Naive thymus-derived CD8-positive, alpha-beta T cell (primary cell): Measurements from ENCODE around the gene DNAH2. TPM values are rescaled to one million over a fixed set of nuclear protein-coding genes. Genes with fewer than 3 reads are reported as not detected.
"Not testable (repeated sequence)": the region's sequence is repeated elsewhere in the genome, so short reads cannot be mapped to it uniquely, and the experiment has no call there.

Experiments used
- ATAC-seq, 2 donors: fragments of 150-1000 bp; cut with Tn5 transposase in 1 of 2; sonication (Bioruptor Pico), chemical (Tn5 transposase) in 1 of 2; 1 replicate in 1 of 2; 2 replicates in 1 of 2; pipeline ENCODE4 v1.10.0; 2021; ENCODE audit warnings: mild to moderate bottlenecking in 2 of 2, moderate library complexity in 2 of 2
- POLR2A ChIA-PET: fragments of 350-600 bp; sonication (Branson Sonifier 250); formaldehyde crosslinking; loops from one replicate; lab custom pipeline; 2021; ENCODE audit warnings: antibody characterized with exemption; lab: Charles Lee
- DNase-seq, 10 donors: peaks; one replicate each; pipeline versions ENCODE4 v3.0.0 to v3.0.0-alpha.2; 2020 to 2022
- H3K27ac Mint-ChIP-seq, 10 donors: one replicate each; pipeline ENCODE4 v1.8.0; 2020 to 2022; ENCODE audit warnings: mild to moderate bottlenecking in 10 of 10, mixed read lengths in 10 of 10, moderate library complexity in 4 of 10, inconsistent platforms in 1 of 10
- H3K27me3 Mint-ChIP-seq, 5 donors: one replicate each; pipeline ENCODE4 v1.8.0; 2021 to 2022; ENCODE audit warnings: mixed read lengths in 5 of 5
- H3K36me3 Mint-ChIP-seq, 3 donors: one replicate each; pipeline ENCODE4 v1.8.0; 2020 to 2022; ENCODE audit warnings: mixed read lengths in 3 of 3, mild to moderate bottlenecking in 2 of 3, inconsistent platforms in 1 of 3
- H3K4me1 Mint-ChIP-seq, 4 donors: one replicate each; pipeline ENCODE4 v1.8.0; 2021 to 2022; ENCODE audit warnings: mixed read lengths in 4 of 4
- H3K4me3 Mint-ChIP-seq, 10 donors: one replicate each; pipeline ENCODE4 v1.8.0; 2020 to 2022; ENCODE audit warnings: mild to moderate bottlenecking in 10 of 10, mixed read lengths in 10 of 10, moderate library complexity in 6 of 10, inconsistent platforms in 1 of 10
- H3K9me3 Mint-ChIP-seq, 9 donors: one replicate each; pipeline ENCODE4 v1.8.0; 2020 to 2022; ENCODE audit warnings: mixed read lengths in 9 of 9, mild to moderate bottlenecking in 3 of 9, inconsistent platforms in 1 of 9, moderate library complexity in 1 of 9
- polyA plus RNA-seq, 3 donors: library from polyadenylated mRNA; unstranded; fragments of 300-500 nt; fragmentation: Illumina TruSeq; gene quantifications; one replicate each; pipeline ENCODE4 v1.2.3, GENCODE V29; 2021
- total RNA-seq, 8 experiments: library from RNA in 2 of 8; stranded (reverse) in 2 of 8; gene quantifications; one replicate each; pipeline ENCODE4 v1.2.3 and lab custom pipeline; 2021 to 2026

Gene DNAH2
- total and polyA plus RNA-seq, 5 experiments from 2014 or later = not detected

DNA sequence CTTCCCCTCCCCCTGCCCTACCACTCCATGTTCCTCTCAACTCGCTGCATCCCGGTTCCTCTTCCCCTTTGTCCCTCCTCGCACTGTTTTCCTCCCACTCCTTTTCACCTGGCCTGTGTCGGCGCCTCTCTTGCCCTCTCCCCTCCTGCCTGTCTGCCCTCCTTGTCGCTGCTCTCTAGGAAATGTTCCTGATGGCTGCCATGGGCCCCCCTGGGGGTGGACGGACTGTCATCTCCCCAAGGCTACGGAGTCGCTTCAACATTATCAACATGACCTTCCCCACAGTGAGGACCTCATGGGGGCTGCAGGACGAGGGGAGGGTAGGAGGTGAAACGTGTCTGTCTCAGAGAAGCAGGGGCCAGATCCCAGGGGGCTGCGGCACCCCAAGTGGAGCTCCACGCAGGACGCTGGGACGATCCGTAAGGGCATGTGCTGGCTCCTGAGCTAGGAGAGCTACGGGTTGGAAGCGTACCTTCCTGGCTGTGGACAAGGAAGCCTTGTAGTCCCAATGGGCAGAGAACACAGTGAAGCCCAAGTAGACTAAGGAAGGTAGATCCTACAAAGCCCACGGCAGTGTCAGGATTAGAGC is 76.6 kb downstream of the DNAH2 start:
- POLR2A ChIA-PET = no interaction called here
- no peaks in the 10 kb centered on the region for H3K4me1 Mint-ChIP-seq
- H3K9me3 Mint-ChIP-seq = peaks cover 0 to 2% (median 0%) of the 10 kb centered on the region in 9 donors
- H3K36me3 Mint-ChIP-seq = no peaks in the 10 kb centered on the region
- H3K4me3 Mint-ChIP-seq = no peak overlapping the region
- no peak for DNase-seq
- no peak for ATAC-seq
- peaks cover 0 to 7% (median 0%) of the 10 kb centered on the region in 5 donors for H3K27me3 Mint-ChIP-seq
- H3K27ac Mint-ChIP-seq = no peak overlapping the region

DNA sequence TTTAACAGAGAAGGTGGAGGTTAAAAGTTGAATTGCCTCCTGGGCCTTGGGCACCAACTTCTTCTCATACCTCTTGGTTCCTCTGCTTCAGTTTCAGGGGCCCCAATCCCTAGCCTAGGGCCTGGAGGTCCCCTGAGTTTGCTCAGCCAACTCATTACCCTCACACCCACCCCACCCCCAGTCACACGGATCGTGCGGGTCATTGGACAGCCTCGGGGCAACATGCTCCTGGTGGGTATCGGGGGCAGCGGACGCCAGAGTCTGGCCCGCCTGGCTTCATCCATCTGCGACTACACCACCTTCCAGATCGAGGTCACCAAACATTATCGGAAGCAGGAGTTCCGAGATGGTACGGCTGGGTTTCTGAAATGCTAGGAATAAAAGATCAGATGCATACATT is 80.4 kb downstream of the DNAH2 start:
- peaks cover 0 to 2% (median 0%) of the 10 kb centered on the region in 9 donors for H3K9me3 Mint-ChIP-seq
- ATAC-seq = no peak
- POLR2A ChIA-PET = no interaction called here

DNA sequence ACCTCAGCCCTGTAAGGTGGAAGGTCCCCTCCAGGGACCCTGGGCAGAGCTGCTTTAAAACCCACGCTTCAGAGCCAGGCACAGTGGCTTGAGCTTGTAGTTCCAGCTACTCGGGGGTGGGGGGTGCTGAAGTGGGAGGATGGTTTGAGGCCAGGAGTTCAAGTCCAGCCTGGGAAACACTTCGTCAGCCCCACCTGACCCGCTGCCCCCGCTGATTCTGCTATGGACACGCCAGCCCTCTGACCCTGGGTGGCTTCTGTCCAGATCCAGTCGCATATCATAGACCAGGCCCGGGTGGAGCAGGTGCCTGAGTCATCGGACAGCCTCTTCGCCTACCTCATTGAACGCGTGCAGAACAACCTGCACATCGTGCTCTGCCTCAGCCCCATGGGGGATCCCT is 81.3 kb downstream of the DNAH2 start:
- DNase-seq = no peak
- Mint-ChIP-seq H3K27ac (no peak overlapping the region), H3K9me3 (peaks cover 0 to 2% (median 0%) of the 10 kb centered on the region in 9 donors), H3K4me3 (no peak overlapping the region), H3K36me3 (no peaks in the 10 kb centered on the region), H3K27me3 (peaks cover 0 to 9% (median 7%) of the 10 kb centered on the region in 5 donors), H3K4me1 (no peaks in the 10 kb centered on the region)
- no peak for ATAC-seq
- POLR2A ChIA-PET = no interaction called here

More for the DNA sequence above, 80.4 kb downstream of the DNAH2 start:
- H3K4me3 Mint-ChIP-seq = no peak overlapping the region
- no peaks in the 10 kb centered on the region for H3K36me3 Mint-ChIP-seq
- H3K27me3 Mint-ChIP-seq = peaks cover 0 to 7% (median 5%) of the 10 kb centered on the region in 5 donors
- no peak overlapping the region for H3K27ac Mint-ChIP-seq
- DNase-seq = no peak
- no peaks in the 10 kb centered on the region for H3K4me1 Mint-ChIP-seq

DNA sequence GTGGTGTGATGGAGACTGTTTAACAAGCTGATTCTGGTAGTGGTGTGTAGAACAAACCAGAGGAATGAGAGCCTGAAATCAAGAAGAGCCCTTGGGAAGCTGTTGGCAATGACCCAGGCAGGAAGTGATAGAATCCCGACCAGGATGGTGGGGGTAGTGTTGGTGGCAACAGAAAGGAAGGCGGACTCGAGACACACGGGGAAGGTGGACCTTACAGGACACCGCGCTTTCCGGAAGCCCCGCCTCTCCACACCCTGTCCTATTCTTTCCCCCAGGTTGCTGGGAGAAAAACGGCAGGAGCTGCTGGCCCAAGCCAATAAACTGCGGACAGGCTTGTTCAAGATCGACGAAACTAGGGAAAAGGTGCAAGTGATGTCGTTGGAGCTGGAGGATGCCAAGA is 86.4 kb downstream of the DNAH2 start:
- DNase-seq = no peak
- no peaks in the 10 kb centered on the region for H3K4me1 Mint-ChIP-seq
- POLR2A ChIA-PET = no interaction called here
- peaks cover 0 to 17% (median 9%) of the 10 kb centered on the region in 5 donors for H3K27me3 Mint-ChIP-seq
- no peak overlapping the region for H3K27ac Mint-ChIP-seq
- no peaks in the 10 kb centered on the region for H3K36me3 Mint-ChIP-seq
- H3K9me3 Mint-ChIP-seq = no peaks in the 10 kb centered on the region
- no peak overlapping the region for H3K4me3 Mint-ChIP-seq
- no peak for ATAC-seq

DNA sequence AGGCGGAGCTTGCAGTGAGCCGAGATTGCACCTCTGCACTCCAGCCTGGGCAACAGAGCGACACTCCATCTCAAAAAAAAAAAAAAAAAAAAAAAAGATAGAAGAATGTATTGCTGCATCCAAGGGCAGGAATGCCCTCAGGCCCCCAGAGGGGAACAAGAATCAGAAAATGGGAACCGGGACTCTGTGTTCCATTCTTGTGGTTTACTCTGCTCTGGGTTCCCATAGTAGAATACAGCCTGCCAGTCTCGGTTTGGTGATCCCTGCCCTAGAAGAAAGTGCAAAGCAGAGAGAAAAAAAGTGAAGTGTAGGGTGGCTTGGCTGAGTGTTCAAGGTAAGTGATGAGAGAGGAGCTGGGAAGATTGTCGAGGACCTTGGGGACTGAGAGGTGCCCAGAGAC is 89.0 kb downstream of the DNAH2 start:
- DNase-seq (no peak), ATAC-seq (no peak)
- Mint-ChIP-seq H3K4me3 (no peak overlapping the region), H3K27ac (peak overlapping the region in 1 of 10 donors; percentile 66), H3K4me1 (peaks cover 1 to 11% (median 7%) of the 10 kb centered on the region in 4 donors), H3K27me3 (peaks cover 2 to 22% (median 9%) of the 10 kb centered on the region in 5 donors), H3K9me3 (no peaks in the 10 kb centered on the region), H3K36me3 (no peaks in the 10 kb centered on the region)
- POLR2A ChIA-PET = interaction anchor here (0.7 kb wide), 1 partner anchor 571 kb away, joined by 5 read pairs; no protein-coding TSS in a partner anchor

DNA sequence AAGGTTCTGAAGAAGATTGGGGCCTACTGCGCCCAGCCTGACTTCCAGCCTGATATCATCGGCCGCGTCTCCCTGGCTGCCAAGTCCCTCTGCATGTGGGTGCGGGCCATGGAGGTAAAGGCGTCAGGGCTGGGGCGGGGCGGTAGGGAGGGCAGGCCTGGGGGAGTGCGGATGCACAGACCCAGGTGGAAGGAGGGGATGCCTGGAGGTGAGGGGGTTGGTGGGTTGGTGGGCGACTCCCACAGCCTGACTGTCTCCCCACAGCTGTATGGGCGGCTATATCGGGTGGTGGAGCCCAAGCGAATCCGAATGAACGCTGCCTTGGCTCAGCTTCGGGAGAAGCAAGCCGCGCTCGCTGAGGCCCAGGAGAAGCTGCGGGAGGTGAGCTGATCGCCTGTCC is 89.7 kb downstream of the DNAH2 start:
- H3K27ac Mint-ChIP-seq = no peak overlapping the region
- ATAC-seq = no peak

DNA sequence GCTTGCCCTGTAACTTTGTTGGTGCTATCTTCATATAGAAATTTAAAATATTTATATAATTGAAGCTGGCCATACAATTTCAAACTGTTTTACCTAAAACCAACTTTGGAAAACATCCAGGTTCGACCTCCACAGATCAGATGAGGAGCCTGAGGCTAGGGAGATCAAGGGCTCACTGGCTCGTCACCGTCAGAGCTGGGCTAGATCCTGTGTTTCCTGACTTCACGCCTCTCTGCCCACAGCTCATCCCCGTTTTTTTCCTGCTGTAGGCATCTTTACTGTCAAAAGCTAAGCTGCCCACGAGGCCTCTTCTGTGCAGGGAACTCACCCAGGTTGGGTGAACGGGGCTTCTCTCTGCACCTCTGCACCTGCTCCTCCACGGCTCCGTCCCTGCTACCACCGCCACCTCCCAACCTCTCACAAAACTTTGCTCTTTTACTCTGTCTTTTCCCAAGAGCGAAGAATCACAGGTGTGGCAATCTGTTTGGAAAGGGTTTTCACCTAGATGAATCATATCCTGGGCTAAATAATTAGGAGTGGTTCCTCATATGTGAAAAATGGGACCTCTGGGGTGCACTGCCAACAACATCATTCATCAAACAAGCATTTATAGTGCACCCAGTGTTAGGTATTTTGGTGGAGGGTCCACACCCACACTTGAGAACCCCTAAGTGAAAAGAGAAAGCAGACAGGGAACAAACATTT is 91.7 kb downstream of the DNAH2 start:
- H3K27ac Mint-ChIP-seq = no peak overlapping the region
- ATAC-seq (no peak), DNase-seq (no peak)
- no peak overlapping the region for H3K4me3 Mint-ChIP-seq
- H3K4me1 Mint-ChIP-seq = peaks cover 1 to 12% (median 7%) of the 10 kb centered on the region in 4 donors
- POLR2A ChIA-PET = no interaction called here
- H3K36me3 Mint-ChIP-seq = no peaks in the 10 kb centered on the region
- H3K27me3 Mint-ChIP-seq = peaks cover under 1 to 15% (median 2%) of the 10 kb centered on the region in 5 donors
- no peaks in the 10 kb centered on the region for H3K9me3 Mint-ChIP-seq

More for the DNA sequence above, 89.7 kb downstream of the DNAH2 start:
- no peak for DNase-seq
- POLR2A ChIA-PET = no interaction called here
- peaks cover 2 to 22% (median 7%) of the 10 kb centered on the region in 5 donors for H3K27me3 Mint-ChIP-seq
- no peaks in the 10 kb centered on the region for H3K9me3 Mint-ChIP-seq
- H3K4me1 Mint-ChIP-seq = peaks cover 1 to 12% (median 7%) of the 10 kb centered on the region in 4 donors
- no peaks in the 10 kb centered on the region for H3K36me3 Mint-ChIP-seq
- H3K4me3 Mint-ChIP-seq = no peak overlapping the region

DNA sequence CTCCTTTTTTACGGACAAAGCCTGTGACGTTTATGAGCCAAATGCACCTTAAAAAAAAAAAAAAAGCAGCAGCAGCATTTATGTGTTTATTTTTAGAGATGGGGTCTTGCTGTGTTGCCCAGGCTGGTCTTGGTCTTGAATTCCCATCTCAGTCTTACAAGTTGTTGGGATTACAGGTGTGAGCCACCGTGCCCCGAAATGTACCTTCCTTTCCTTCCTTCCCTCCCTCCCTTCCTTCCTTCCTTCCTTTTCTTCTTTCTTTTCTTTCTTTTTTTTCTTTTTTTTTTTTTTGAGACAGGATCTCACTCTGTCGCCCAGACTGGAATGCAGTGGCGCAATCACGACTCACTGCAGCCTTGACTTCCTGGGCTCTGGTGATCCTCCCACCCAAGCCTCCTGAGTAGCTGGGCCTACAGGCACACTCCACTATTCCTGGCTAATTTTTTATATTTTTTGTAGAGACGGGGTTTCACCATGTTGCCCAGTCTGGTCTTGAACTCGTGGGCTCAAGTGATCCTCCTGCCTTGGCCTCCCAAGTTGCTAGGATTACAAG is 92.3 kb downstream of the DNAH2 start:
- Mint-ChIP-seq H3K27me3 (peaks cover 0 to 13% (median 2%) of the 10 kb centered on the region in 5 donors), H3K4me1 (peaks cover 1 to 12% (median 7%) of the 10 kb centered on the region in 4 donors)
- H3K4me3 Mint-ChIP-seq, ATAC-seq, H3K36me3 Mint-ChIP-seq, H3K9me3 Mint-ChIP-seq, DNase-seq, H3K27ac Mint-ChIP-seq, POLR2A ChIA-PET: not testable (repeated sequence)

DNA sequence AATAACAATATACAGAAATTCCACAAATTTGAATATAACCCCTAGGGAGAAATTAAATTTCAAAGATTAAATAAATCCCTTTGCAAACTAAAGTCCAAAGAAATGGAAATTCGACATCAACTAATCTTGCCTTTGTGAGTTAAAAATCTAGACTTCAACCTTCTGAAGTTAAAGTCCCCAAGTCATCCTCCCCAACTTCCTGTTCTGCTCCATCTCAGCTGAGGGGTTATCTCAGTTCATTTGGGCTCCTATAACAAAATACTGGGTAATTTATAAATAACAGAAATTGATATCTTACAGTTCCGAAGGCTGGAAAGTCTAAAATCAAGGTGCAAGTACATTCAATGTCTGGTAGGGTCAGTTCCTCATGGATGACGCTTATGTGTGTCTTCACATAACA is 93.7 kb downstream of the DNAH2 start:
- Mint-ChIP-seq H3K4me3 (no peak overlapping the region), H3K9me3 (no peaks in the 10 kb centered on the region), H3K27me3 (peaks cover 0 to 12% (median 2%) of the 10 kb centered on the region in 5 donors), H3K4me1 (peaks cover 3 to 12% (median 7%) of the 10 kb centered on the region in 4 donors), H3K36me3 (no peaks in the 10 kb centered on the region), H3K27ac (no peak overlapping the region)
- ATAC-seq = no peak
- POLR2A ChIA-PET = no interaction called here
- no peak for DNase-seq

DNA sequence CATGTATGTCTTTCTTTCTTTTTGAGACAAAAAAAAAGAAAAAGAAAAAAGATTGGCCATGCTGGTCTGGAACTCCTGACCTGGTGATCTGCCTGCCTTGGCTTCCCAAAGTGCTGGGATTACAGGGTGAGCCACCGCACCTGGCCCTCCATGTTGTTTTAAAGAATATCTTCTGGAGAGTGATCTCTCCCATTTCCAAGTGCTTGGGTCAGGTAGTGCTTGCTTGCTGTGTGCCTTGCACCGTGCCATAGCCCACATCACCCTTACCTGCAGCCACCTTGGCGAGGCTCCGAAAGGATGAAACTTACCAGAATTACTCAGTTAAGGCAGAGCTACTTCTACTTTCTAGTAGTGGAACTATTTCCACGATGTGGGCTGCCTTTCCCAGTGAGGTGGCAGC is 97.4 kb downstream of the DNAH2 start:
- H3K27ac Mint-ChIP-seq = no peak overlapping the region

DNA sequence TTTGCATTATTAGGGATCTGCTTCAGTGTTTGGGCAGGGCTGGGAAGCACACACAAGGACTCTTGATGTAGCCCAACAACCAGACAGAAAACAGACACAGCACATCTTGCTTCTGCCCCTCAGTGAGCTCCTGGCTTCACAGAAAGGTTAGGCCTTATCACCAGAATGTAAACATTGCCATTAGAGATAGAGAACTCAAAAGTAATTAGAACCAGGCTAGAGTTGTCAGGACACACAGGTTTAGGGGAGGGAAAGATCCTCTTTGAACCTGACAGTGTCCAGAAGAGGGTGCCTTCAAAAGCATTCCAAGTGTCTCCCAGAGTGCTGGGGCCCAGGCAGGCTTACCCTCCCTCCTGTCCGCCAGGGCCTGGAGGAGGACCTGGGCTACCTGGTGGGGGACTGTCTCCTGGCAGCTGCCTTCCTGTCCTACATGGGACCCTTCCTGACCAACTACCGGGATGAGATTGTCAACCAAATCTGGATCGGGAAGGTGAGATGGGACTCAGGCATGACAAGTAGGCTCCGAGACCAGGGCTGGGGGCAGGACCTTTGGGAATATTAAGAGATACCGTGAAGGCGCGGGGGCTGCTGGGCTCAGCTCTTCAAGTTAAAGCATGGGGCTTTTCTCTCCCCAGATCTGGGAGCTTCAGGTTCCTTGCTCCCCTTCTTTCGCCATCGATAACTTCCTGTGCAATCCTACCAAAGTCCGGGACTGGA is 99.5 kb downstream of the DNAH2 start:
- Mint-ChIP-seq H3K4me1 (peaks cover 0 to 2% (median 0%) of the 10 kb centered on the region in 4 donors), H3K36me3 (no peaks in the 10 kb centered on the region), H3K27me3 (no peaks in the 10 kb centered on the region), H3K9me3 (no peaks in the 10 kb centered on the region), H3K27ac (no peak overlapping the region), H3K4me3 (no peak overlapping the region)
- POLR2A ChIA-PET = no interaction called here
- ATAC-seq (no peak), DNase-seq (no peak)

More for the DNA sequence above, 97.4 kb downstream of the DNAH2 start:
- no peaks in the 10 kb centered on the region for H3K27me3 Mint-ChIP-seq
- H3K9me3 Mint-ChIP-seq = no peaks in the 10 kb centered on the region
- peaks cover 3 to 12% (median 7%) of the 10 kb centered on the region in 4 donors for H3K4me1 Mint-ChIP-seq
- POLR2A ChIA-PET = no interaction called here
- DNase-seq (no peak), ATAC-seq (no peak)
- no peak overlapping the region for H3K4me3 Mint-ChIP-seq
- no peaks in the 10 kb centered on the region for H3K36me3 Mint-ChIP-seq

DNA sequence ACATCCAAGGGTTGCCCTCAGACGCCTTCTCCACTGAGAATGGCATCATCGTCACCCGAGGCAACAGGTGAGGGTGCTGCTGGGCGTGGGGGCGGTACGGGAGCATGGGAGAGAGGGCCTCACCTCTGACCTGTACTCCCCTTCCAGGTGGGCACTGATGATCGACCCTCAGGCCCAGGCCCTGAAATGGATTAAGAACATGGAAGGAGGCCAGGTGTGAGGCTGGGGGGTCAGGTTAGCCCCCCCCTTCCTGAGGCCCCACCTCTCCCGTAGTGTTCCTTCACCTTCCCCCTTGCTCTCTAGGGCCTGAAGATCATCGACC is 100.1 kb downstream of the DNAH2 start:
- no peak for DNase-seq
- H3K27me3 Mint-ChIP-seq = no peaks in the 10 kb centered on the region
- H3K9me3 Mint-ChIP-seq = no peaks in the 10 kb centered on the region
- POLR2A ChIA-PET = no interaction called here
- H3K36me3 Mint-ChIP-seq = no peaks in the 10 kb centered on the region
- no peak overlapping the region for H3K27ac Mint-ChIP-seq
- H3K4me3 Mint-ChIP-seq = no peak overlapping the region
- no peak for ATAC-seq
- H3K4me1 Mint-ChIP-seq = peaks cover 0 to 5% (median 0%) of the 10 kb centered on the region in 4 donors

DNA sequence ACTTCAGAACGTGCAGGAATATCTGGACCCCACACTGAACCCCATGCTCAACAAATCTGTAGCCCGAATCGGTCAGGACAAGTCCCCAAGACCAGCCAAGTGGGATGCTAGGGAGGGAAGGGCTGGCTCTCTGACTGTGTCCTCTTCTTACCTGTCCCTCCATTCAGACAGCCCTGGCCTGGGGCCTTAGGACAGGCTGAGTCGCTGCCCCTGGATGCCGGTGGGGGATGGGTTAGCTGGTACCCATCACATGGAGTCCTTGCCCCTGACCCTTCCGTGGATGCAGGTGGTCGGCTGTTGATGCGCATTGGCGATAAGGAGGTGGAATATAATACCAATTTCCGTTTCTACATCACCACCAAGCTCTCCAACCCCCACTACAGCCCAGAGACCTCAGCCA is 100.5 kb downstream of the DNAH2 start:
- Mint-ChIP-seq H3K27ac (peak overlapping the region in 1 of 10 donors; percentile 59), H3K27me3 (no peaks in the 10 kb centered on the region), H3K4me3 (no peak overlapping the region), H3K4me1 (peaks cover 0 to 5% (median 0%) of the 10 kb centered on the region in 4 donors), H3K36me3 (no peaks in the 10 kb centered on the region), H3K9me3 (no peaks in the 10 kb centered on the region)
- POLR2A ChIA-PET = no interaction called here
- DNase-seq (no peak), ATAC-seq (no peak)
